Esophagus muscularis mucosa (tissue), 3 donors: ENCODE measurements around the gene KIAA0825.

Source experiments
- POLR2A ChIP-seq: fragments of 450-650 bp; IDR thresholded peaks from one replicate; pipeline ENCODE4 v1.6.1; 2017; ENCODE audit warnings: antibody characterized with exemption, moderate library complexity, mild to moderate bottlenecking, low read depth
- POLR2AphosphoS5 ChIP-seq, 2 donors: sonication (generic); formaldehyde crosslinking; IDR thresholded peaks; one replicate each; pipeline ENCODE4 v1.6.1; 2017; ENCODE audit warnings: antibody characterized with exemption in 2 of 2
- TF ChIP-seq, protein P1 (sequence below), 3 experiments: fragments of 200-600 bp in 2 of 3; fragments of 450-650 bp in 1 of 3; sonication (generic) in 2 of 3; IDR thresholded peaks; one replicate each; pipeline ENCODE4 v1.5.1; 2017 to 2019; ENCODE audit warnings: antibody characterized with exemption in 3 of 3, mild to moderate bottlenecking in 2 of 3, moderate library complexity in 1 of 3

DNA sequence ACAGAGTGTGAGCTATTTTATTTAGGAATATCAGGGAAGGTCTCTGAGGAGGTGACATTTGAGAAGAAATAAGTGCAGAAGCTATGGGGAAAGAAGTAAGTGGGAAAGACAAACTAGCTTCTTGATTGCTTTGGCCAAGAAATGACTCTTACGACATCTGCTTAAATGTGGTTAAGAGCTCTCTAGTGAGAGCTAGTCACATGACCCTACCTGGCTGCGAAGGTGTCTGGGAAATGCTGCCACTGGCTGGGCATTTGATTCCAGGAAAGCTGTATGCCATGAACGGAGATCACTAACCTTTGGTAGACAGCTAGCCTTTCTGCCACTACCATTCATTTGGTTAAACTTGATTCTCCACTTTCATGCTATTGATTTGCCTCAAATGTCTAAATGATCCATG, 80.1 kb downstream of the KIAA0825 start:
- TF ChIP-seq POLR2AphosphoS5 (IDR thresholded peaks at IDR 0.05): no peak
- TF ChIP-seq, protein P1, sequence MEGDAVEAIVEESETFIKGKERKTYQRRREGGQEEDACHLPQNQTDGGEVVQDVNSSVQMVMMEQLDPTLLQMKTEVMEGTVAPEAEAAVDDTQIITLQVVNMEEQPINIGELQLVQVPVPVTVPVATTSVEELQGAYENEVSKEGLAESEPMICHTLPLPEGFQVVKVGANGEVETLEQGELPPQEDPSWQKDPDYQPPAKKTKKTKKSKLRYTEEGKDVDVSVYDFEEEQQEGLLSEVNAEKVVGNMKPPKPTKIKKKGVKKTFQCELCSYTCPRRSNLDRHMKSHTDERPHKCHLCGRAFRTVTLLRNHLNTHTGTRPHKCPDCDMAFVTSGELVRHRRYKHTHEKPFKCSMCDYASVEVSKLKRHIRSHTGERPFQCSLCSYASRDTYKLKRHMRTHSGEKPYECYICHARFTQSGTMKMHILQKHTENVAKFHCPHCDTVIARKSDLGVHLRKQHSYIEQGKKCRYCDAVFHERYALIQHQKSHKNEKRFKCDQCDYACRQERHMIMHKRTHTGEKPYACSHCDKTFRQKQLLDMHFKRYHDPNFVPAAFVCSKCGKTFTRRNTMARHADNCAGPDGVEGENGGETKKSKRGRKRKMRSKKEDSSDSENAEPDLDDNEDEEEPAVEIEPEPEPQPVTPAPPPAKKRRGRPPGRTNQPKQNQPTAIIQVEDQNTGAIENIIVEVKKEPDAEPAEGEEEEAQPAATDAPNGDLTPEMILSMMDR (IDR thresholded peaks at IDR 0.05): no peak
- no peak for TF ChIP-seq POLR2A
